WTC11 (cell line): ENCODE results near the gene ROBO1. TPM values are rescaled to one million over a fixed set of nuclear protein-coding genes. Genes with fewer than 3 reads are reported as not detected.

Experiments
- ATAC-seq: fragments of 200-7000 bp; cut with Tn5 transposase; 2 replicates; pipeline ENCODE4 v1.10.0; 2021; ENCODE audit warnings: mild to moderate bottlenecking, moderate library complexity
- CTCF ChIA-PET: fragments of 300-600 bp; sonication (Branson Sonifier 250); formaldehyde crosslinking; loops from one replicate; lab custom pipeline; 2021; ENCODE audit warnings: antibody characterized with exemption; lab: Charles Lee
- POLR2A ChIA-PET: fragments of 350-600 bp; sonication (Branson Sonifier 250); formaldehyde crosslinking; loops from one replicate; lab custom pipeline; 2021; ENCODE audit warnings: antibody characterized with exemption; lab: Charles Lee
- DNase-seq: peaks from one replicate; pipeline ENCODE4 v3.0.0; 2021; ENCODE audit warnings: low spot score
- H3K27ac Mint-ChIP-seq: 2 replicates; pipeline ENCODE4 v1.8.0; 2021; ENCODE audit warnings: mixed read lengths
- H3K27me3 Mint-ChIP-seq: 2 replicates; pipeline ENCODE4 v1.8.0; 2021; ENCODE audit warnings: low read depth, mild to moderate bottlenecking, moderate library complexity, mixed read lengths
- H3K36me3 Mint-ChIP-seq: 2 replicates; pipeline ENCODE4 v1.8.0; 2021; ENCODE audit warnings: mixed read lengths
- H3K4me1 Mint-ChIP-seq: 2 replicates; pipeline ENCODE4 v1.8.0; 2022; ENCODE audit warnings: mixed read lengths
- H3K4me3 Mint-ChIP-seq: 2 replicates; pipeline ENCODE4 v1.8.0; 2021; ENCODE audit warnings: mild to moderate bottlenecking, moderate library complexity, mixed read lengths
- H3K9me3 Mint-ChIP-seq: 2 replicates; pipeline ENCODE4 v1.8.0; 2021; ENCODE audit warnings: mixed read lengths
- EMX1 ChIP-seq: fragments of 250-450 bp; sonication (Bioruptor Pico); IDR thresholded peaks from 2 replicates; pipeline ENCODE4 v1.8.0; 2021; ENCODE audit warnings: mild to moderate bottlenecking
- FOXJ3 ChIP-seq: sonication (generic); formaldehyde crosslinking; IDR thresholded peaks from 2 replicates; pipeline ENCODE4 v1.9.0; 2021; ENCODE audit warnings: missing genetic modification reagents, mild to moderate bottlenecking, borderline replicate concordance
- JUN ChIP-seq: sonication (generic); formaldehyde crosslinking; IDR thresholded peaks from 2 replicates; pipeline ENCODE4 v1.8.0; 2023; ENCODE audit warnings: mild to moderate bottlenecking, missing genetic modification reagents
- KAT7 ChIP-seq: sonication (generic); formaldehyde crosslinking; IDR thresholded peaks from 2 replicates; pipeline ENCODE4 v1.8.1; 2023; ENCODE audit warnings: missing genetic modification reagents, mild to moderate bottlenecking, borderline replicate concordance
- NFE2L1 ChIP-seq: sonication (generic); formaldehyde crosslinking; IDR thresholded peaks from 2 replicates; pipeline ENCODE4 v1.8.1; 2023; ENCODE audit warnings: missing genetic modification reagents
- NR2C2 ChIP-seq: sonication (generic); formaldehyde crosslinking; IDR thresholded peaks from 2 replicates; pipeline ENCODE4 v1.8.0; 2022; ENCODE audit warnings: mild to moderate bottlenecking, missing genetic modification reagents
- OVOL2 ChIP-seq: fragments of 250-450 bp; sonication (Bioruptor Pico); IDR thresholded peaks from 2 replicates; pipeline ENCODE4 v1.9.0; 2021; ENCODE audit warnings: mild to moderate bottlenecking, borderline replicate concordance
- SMAD3 ChIP-seq: sonication (generic); formaldehyde crosslinking; IDR thresholded peaks from 2 replicates; pipeline ENCODE4 v1.8.0; 2022; ENCODE audit warnings: missing genetic modification reagents, mild to moderate bottlenecking, borderline replicate concordance
- SMAD4 ChIP-seq: sonication (generic); formaldehyde crosslinking; IDR thresholded peaks from 2 replicates; pipeline ENCODE4 v1.8.0; 2022; ENCODE audit warnings: mild to moderate bottlenecking, missing genetic modification reagents
- TEAD1 ChIP-seq: sonication (generic); formaldehyde crosslinking; IDR thresholded peaks from 2 replicates; pipeline ENCODE4 v1.8.0; 2022; ENCODE audit warnings: mild to moderate bottlenecking, missing genetic modification reagents
- total RNA-seq: library from RNA; stranded (reverse); gene quantifications from 3 replicates; pipeline ENCODE4 v1.2.3, GENCODE V29; 2021
- TF ChIP-seq, protein P1 (sequence below): sonication (generic); formaldehyde crosslinking; IDR thresholded peaks from 2 replicates; pipeline ENCODE4 v1.8.1; 2023; ENCODE audit warnings: mild to moderate bottlenecking, missing genetic modification reagents, moderate library complexity
- TF ChIP-seq, protein P2 (sequence below): sonication (generic); formaldehyde crosslinking; IDR thresholded peaks from 2 replicates; pipeline ENCODE4 v1.8.1; 2022; ENCODE audit warnings: low read depth, mild to moderate bottlenecking, moderate library complexity, missing genetic modification reagents, borderline replicate concordance
- TF ChIP-seq, protein P3 (sequence below): sonication (generic); formaldehyde crosslinking; IDR thresholded peaks from 2 replicates; pipeline ENCODE4 v1.8.0; 2023; ENCODE audit warnings: mild to moderate bottlenecking, missing genetic modification reagents
- TF ChIP-seq, protein P4 (sequence below): sonication (generic); formaldehyde crosslinking; conservative IDR thresholded peaks from 2 replicates; pipeline ENCODE4 v1.8.1; 2023; ENCODE audit warnings: mild to moderate bottlenecking, low read depth, missing genetic modification reagents, moderate library complexity
- TF ChIP-seq, protein P5 (sequence below): sonication (generic); formaldehyde crosslinking; IDR thresholded peaks from 2 replicates; pipeline ENCODE4 v1.8.1; 2023; ENCODE audit warnings: mild to moderate bottlenecking, missing genetic modification reagents
- TF ChIP-seq, protein P6 (sequence below): fragments of 200-600 bp; IDR thresholded peaks from 2 replicates; pipeline ENCODE4 v1.8.0; 2022; ENCODE audit warnings: antibody characterized with exemption
- TF ChIP-seq, protein P7 (sequence below): fragments of 250-450 bp; sonication (Bioruptor Pico); IDR thresholded peaks from 2 replicates; pipeline ENCODE4 v1.8.0; 2021; ENCODE audit warnings: mild to moderate bottlenecking
- TF ChIP-seq, protein P8 (sequence below): sonication (generic); formaldehyde crosslinking; IDR thresholded peaks from 2 replicates; pipeline ENCODE4 v1.8.1; 2023; ENCODE audit warnings: mild to moderate bottlenecking, missing genetic modification reagents, borderline replicate concordance
- TF ChIP-seq, protein P9 (sequence below): sonication (generic); formaldehyde crosslinking; IDR thresholded peaks from 2 replicates; pipeline ENCODE4 v1.8.0; 2023; ENCODE audit warnings: missing genetic modification reagents

The ROBO1 gene
- total RNA-seq, 1 experiment from 2014 or later = 90.9 TPM

DNA sequence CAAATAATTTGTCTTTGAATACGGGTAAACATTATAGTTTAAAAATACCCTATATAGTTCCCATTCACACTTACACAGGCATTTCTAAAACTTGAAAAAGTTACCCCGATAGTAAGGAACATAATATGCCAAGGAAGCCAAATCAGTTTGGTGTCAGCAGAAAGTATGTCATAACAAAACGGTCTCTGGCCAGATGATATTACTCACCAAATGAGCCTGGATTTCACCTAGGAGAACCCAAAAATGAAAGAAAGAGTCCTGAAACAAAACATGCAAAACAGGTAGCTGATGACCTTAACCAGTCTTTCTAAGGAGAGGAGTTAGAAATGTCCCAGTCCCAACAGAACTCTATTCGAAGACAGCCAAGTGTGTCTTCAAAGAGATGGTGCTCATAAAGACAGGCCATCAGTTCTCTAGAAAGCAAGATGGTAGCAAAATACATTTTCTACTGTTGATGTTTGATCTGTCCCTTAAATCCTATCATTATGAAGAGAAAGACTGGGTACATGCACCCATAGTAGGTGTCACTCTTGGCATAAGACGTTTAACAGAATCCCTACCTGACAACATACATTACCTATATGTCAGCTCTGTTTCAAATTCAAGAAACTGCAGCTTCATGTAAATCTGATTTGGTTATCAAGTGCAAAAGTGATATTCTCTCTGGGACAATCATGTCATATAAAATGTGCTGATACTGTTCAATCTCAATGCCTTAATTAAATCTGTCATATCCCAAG lies 942.5 kb downstream of the ROBO1 start (continued):
- TF ChIP-seq, protein P1, sequence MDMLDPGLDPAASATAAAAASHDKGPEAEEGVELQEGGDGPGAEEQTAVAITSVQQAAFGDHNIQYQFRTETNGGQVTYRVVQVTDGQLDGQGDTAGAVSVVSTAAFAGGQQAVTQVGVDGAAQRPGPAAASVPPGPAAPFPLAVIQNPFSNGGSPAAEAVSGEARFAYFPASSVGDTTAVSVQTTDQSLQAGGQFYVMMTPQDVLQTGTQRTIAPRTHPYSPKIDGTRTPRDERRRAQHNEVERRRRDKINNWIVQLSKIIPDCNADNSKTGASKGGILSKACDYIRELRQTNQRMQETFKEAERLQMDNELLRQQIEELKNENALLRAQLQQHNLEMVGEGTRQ (CRISPR knock-in tag) = no peak
- TF ChIP-seq TEAD1 (CRISPR knock-in tag) = no peak
- no peak for TF ChIP-seq SMAD4 (CRISPR knock-in tag)
- TF ChIP-seq, protein P2, sequence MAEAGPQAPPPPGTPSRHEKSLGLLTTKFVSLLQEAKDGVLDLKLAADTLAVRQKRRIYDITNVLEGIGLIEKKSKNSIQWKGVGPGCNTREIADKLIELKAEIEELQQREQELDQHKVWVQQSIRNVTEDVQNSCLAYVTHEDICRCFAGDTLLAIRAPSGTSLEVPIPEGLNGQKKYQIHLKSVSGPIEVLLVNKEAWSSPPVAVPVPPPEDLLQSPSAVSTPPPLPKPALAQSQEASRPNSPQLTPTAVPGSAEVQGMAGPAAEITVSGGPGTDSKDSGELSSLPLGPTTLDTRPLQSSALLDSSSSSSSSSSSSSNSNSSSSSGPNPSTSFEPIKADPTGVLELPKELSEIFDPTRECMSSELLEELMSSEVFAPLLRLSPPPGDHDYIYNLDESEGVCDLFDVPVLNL (CRISPR knock-in tag) = no peak
- TF ChIP-seq SMAD3 = no peak
- TF ChIP-seq FOXJ3 (CRISPR knock-in tag) = no peak
- TF ChIP-seq NFE2L1 = no peak
- TF ChIP-seq, protein P3, sequence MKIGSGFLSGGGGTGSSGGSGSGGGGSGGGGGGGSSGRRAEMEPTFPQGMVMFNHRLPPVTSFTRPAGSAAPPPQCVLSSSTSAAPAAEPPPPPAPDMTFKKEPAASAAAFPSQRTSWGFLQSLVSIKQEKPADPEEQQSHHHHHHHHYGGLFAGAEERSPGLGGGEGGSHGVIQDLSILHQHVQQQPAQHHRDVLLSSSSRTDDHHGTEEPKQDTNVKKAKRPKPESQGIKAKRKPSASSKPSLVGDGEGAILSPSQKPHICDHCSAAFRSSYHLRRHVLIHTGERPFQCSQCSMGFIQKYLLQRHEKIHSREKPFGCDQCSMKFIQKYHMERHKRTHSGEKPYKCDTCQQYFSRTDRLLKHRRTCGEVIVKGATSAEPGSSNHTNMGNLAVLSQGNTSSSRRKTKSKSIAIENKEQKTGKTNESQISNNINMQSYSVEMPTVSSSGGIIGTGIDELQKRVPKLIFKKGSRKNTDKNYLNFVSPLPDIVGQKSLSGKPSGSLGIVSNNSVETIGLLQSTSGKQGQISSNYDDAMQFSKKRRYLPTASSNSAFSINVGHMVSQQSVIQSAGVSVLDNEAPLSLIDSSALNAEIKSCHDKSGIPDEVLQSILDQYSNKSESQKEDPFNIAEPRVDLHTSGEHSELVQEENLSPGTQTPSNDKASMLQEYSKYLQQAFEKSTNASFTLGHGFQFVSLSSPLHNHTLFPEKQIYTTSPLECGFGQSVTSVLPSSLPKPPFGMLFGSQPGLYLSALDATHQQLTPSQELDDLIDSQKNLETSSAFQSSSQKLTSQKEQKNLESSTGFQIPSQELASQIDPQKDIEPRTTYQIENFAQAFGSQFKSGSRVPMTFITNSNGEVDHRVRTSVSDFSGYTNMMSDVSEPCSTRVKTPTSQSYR (CRISPR knock-in tag) = no peak
- TF ChIP-seq, protein P4, sequence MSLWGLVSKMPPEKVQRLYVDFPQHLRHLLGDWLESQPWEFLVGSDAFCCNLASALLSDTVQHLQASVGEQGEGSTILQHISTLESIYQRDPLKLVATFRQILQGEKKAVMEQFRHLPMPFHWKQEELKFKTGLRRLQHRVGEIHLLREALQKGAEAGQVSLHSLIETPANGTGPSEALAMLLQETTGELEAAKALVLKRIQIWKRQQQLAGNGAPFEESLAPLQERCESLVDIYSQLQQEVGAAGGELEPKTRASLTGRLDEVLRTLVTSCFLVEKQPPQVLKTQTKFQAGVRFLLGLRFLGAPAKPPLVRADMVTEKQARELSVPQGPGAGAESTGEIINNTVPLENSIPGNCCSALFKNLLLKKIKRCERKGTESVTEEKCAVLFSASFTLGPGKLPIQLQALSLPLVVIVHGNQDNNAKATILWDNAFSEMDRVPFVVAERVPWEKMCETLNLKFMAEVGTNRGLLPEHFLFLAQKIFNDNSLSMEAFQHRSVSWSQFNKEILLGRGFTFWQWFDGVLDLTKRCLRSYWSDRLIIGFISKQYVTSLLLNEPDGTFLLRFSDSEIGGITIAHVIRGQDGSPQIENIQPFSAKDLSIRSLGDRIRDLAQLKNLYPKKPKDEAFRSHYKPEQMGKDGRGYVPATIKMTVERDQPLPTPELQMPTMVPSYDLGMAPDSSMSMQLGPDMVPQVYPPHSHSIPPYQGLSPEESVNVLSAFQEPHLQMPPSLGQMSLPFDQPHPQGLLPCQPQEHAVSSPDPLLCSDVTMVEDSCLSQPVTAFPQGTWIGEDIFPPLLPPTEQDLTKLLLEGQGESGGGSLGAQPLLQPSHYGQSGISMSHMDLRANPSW (CRISPR knock-in tag) = no peak
- TF ChIP-seq KAT7 (CRISPR knock-in tag) = no peak
- TF ChIP-seq, protein P5, sequence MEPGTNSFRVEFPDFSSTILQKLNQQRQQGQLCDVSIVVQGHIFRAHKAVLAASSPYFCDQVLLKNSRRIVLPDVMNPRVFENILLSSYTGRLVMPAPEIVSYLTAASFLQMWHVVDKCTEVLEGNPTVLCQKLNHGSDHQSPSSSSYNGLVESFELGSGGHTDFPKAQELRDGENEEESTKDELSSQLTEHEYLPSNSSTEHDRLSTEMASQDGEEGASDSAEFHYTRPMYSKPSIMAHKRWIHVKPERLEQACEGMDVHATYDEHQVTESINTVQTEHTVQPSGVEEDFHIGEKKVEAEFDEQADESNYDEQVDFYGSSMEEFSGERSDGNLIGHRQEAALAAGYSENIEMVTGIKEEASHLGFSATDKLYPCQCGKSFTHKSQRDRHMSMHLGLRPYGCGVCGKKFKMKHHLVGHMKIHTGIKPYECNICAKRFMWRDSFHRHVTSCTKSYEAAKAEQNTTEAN = no peak
- TF ChIP-seq, protein P6, sequence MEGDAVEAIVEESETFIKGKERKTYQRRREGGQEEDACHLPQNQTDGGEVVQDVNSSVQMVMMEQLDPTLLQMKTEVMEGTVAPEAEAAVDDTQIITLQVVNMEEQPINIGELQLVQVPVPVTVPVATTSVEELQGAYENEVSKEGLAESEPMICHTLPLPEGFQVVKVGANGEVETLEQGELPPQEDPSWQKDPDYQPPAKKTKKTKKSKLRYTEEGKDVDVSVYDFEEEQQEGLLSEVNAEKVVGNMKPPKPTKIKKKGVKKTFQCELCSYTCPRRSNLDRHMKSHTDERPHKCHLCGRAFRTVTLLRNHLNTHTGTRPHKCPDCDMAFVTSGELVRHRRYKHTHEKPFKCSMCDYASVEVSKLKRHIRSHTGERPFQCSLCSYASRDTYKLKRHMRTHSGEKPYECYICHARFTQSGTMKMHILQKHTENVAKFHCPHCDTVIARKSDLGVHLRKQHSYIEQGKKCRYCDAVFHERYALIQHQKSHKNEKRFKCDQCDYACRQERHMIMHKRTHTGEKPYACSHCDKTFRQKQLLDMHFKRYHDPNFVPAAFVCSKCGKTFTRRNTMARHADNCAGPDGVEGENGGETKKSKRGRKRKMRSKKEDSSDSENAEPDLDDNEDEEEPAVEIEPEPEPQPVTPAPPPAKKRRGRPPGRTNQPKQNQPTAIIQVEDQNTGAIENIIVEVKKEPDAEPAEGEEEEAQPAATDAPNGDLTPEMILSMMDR = no peak
- no peak for TF ChIP-seq JUN
- TF ChIP-seq OVOL2 (CRISPR knock-in tag) = no peak

DNA sequence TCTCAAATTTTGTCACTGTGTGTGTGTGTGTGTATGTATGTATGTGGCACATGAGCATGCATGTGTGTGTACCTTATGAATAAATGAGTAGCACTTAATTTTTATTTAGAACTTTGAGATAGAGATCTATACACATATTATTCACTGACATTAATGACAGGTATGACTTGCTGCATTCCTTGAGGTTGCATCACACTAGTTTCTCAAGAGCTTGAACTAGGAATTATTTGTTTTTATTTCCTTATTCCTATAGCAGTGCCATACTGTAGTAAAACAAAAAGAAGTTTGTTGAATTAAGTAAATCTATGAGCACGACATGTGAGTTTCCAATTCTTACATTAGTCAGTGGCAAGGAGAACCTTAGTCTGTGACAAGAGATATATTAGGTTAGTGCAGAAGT lies 943.9 kb downstream of the ROBO1 start:
- DNase-seq = no peak
- POLR2A ChIA-PET = no interaction called here
- CTCF ChIA-PET = interaction anchor here (1.0 kb wide), 1 partner anchor 19 kb away, joined by 3 read pairs; no protein-coding TSS in a partner anchor
- Mint-ChIP-seq H3K27me3 (no peaks in the 10 kb centered on the region), H3K36me3 (no peaks in the 10 kb centered on the region), H3K4me3 (no peak overlapping the region), H3K27ac (no peak overlapping the region), H3K4me1 (no peaks in the 10 kb centered on the region), H3K9me3 (no peaks in the 10 kb centered on the region; the same call in 1 of the 2 replicates)
- ATAC-seq = no peak
- TF ChIP-seq EMX1 (CRISPR knock-in tag) (no peak), NR2C2 (CRISPR knock-in tag) (no peak), SMAD3 (no peak)
- TF ChIP-seq, protein P7, sequence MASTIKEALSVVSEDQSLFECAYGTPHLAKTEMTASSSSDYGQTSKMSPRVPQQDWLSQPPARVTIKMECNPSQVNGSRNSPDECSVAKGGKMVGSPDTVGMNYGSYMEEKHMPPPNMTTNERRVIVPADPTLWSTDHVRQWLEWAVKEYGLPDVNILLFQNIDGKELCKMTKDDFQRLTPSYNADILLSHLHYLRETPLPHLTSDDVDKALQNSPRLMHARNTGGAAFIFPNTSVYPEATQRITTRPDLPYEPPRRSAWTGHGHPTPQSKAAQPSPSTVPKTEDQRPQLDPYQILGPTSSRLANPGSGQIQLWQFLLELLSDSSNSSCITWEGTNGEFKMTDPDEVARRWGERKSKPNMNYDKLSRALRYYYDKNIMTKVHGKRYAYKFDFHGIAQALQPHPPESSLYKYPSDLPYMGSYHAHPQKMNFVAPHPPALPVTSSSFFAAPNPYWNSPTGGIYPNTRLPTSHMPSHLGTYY = no peak
- TF ChIP-seq, protein P8, sequence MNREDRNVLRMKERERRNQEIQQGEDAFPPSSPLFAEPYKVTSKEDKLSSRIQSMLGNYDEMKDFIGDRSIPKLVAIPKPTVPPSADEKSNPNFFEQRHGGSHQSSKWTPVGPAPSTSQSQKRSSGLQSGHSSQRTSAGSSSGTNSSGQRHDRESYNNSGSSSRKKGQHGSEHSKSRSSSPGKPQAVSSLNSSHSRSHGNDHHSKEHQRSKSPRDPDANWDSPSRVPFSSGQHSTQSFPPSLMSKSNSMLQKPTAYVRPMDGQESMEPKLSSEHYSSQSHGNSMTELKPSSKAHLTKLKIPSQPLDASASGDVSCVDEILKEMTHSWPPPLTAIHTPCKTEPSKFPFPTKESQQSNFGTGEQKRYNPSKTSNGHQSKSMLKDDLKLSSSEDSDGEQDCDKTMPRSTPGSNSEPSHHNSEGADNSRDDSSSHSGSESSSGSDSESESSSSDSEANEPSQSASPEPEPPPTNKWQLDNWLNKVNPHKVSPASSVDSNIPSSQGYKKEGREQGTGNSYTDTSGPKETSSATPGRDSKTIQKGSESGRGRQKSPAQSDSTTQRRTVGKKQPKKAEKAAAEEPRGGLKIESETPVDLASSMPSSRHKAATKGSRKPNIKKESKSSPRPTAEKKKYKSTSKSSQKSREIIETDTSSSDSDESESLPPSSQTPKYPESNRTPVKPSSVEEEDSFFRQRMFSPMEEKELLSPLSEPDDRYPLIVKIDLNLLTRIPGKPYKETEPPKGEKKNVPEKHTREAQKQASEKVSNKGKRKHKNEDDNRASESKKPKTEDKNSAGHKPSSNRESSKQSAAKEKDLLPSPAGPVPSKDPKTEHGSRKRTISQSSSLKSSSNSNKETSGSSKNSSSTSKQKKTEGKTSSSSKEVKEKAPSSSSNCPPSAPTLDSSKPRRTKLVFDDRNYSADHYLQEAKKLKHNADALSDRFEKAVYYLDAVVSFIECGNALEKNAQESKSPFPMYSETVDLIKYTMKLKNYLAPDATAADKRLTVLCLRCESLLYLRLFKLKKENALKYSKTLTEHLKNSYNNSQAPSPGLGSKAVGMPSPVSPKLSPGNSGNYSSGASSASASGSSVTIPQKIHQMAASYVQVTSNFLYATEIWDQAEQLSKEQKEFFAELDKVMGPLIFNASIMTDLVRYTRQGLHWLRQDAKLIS (CRISPR knock-in tag) = no peak
- TF ChIP-seq, protein P9, sequence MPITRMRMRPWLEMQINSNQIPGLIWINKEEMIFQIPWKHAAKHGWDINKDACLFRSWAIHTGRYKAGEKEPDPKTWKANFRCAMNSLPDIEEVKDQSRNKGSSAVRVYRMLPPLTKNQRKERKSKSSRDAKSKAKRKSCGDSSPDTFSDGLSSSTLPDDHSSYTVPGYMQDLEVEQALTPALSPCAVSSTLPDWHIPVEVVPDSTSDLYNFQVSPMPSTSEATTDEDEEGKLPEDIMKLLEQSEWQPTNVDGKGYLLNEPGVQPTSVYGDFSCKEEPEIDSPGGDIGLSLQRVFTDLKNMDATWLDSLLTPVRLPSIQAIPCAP (CRISPR knock-in tag) = no peak
